ENCODE measurements around the gene BICD1.
"Not testable (repeated sequence)": the region's sequence is repeated elsewhere in the genome, so short reads cannot be mapped to it uniquely, and the experiment has no call there.

Gene BICD1

GRCh38 chr12:32159925-32160324 lies 53.3 kb downstream of the BICD1 start:
- peaks cover 4 to 7% of the 10 kb centered on the region in 2 donors for H3K4me1 Mint-ChIP-seq (ENCODE audit: low read depth in 2 of 2)
- H3K27ac Mint-ChIP-seq: peak overlapping the region; percentile 29 to 82
- no peaks in the 10 kb centered on the region for H3K27me3 Mint-ChIP-seq
- ATAC-seq (replicated peaks) (peak; percentile 63), DNase-seq (peak in 1 of 3 experiments; percentile 10)
- H3K9me3 Mint-ChIP-seq: peaks cover 0 to 1% of the 10 kb centered on the region in 2 donors
- no peak overlapping the region for H3K4me3 Mint-ChIP-seq
- H3K36me3 Mint-ChIP-seq (ENCODE audit: insufficient read depth): no peaks in the 10 kb centered on the region

DNA sequence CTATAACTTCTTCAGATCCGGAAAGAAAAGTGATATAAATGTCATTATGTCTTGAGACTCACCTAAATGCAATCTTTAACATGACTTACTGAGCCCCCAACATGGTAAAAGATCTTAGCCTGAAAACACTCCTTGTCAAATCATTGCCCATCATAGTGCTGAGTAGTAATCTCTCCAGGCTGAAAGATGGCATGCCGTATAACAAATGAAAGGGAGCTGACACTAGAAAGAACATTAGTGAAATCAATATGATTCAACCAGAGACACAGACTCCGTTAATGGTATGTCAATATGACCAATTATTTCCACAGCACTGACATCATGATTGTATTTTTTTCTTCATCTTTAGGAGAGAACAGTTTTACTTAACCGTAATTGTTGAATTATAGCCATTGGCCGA lies 54.4 kb downstream of the BICD1 start:
- ATAC-seq (replicated peaks): no peak
- DNase-seq: no peak
- Mint-ChIP-seq H3K9me3 (peaks cover 0 to 2% of the 10 kb centered on the region in 2 donors), H3K4me1 (ENCODE audit: low read depth in 2 of 2) (peaks cover 4 to 7% of the 10 kb centered on the region in 2 donors), H3K36me3 (ENCODE audit: insufficient read depth) (no peaks in the 10 kb centered on the region), H3K27me3 (no peaks in the 10 kb centered on the region), H3K4me3 (no peak overlapping the region), H3K27ac (no peak overlapping the region)

GRCh38 chr12:32163596-32163995 lies 56.9 kb downstream of the BICD1 start:
- H3K4me1 Mint-ChIP-seq (ENCODE audit: low read depth in 2 of 2): peaks cover 4 to 7% of the 10 kb centered on the region in 2 donors
- H3K27me3 Mint-ChIP-seq: no peaks in the 10 kb centered on the region
- DNase-seq (no peak), ATAC-seq (replicated peaks) (no peak)
- no peak overlapping the region for H3K27ac Mint-ChIP-seq
- no peak overlapping the region for H3K4me3 Mint-ChIP-seq
- H3K9me3 Mint-ChIP-seq: peaks cover 0 to 2% of the 10 kb centered on the region in 2 donors
- no peaks in the 10 kb centered on the region for H3K36me3 Mint-ChIP-seq (ENCODE audit: insufficient read depth)

DNA sequence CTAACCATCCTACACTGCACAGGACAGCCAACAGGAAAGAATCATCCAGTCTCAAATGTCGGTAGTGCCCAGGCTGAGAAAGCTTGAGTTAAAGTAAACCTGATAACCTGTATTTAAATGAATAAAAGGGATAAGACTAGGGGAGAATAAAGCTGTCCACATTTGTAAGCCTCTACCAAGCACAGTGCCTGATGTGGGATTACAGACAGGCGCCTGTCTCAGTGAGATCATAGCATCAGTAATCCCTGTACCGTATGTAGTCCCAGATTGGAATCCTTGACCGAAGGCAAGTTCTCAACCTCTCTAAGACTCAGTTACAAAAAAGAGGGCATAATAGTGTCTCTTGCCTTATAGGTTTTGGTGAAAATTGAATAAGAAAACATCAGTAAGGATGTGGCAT lies 59.9 kb downstream of the BICD1 start:
- no peak overlapping the region for H3K27ac Mint-ChIP-seq
- H3K27me3 Mint-ChIP-seq: no peaks in the 10 kb centered on the region
- no peak for DNase-seq
- H3K4me3 Mint-ChIP-seq: no peak overlapping the region
- no peaks in the 10 kb centered on the region for H3K4me1 Mint-ChIP-seq (ENCODE audit: low read depth in 2 of 2)
- no peaks in the 10 kb centered on the region for H3K36me3 Mint-ChIP-seq (ENCODE audit: insufficient read depth)
- ATAC-seq (replicated peaks): no peak
- H3K9me3 Mint-ChIP-seq: peaks cover 0 to 2% of the 10 kb centered on the region in 2 donors

- no peaks in the 10 kb centered on the region for H3K36me3 Mint-ChIP-seq (ENCODE audit: insufficient read depth)
- no peak overlapping the region for H3K27ac Mint-ChIP-seq
- H3K9me3 Mint-ChIP-seq: no peaks in the 10 kb centered on the region
- H3K4me1 Mint-ChIP-seq (ENCODE audit: low read depth in 2 of 2): peaks cover 0 to 7% of the 10 kb centered on the region in 2 donors
- ATAC-seq (replicated peaks) (no peak), DNase-seq (no peak)
- H3K4me3 Mint-ChIP-seq: no peak overlapping the region
- no peaks in the 10 kb centered on the region for H3K27me3 Mint-ChIP-seq
Measured at GRCh38 chr12:32170437-32170998, 63.9 kb downstream of the BICD1 start.

- Mint-ChIP-seq H3K4me3 (no peak overlapping the region), H3K27me3 (no peaks in the 10 kb centered on the region), H3K4me1 (ENCODE audit: low read depth in 2 of 2) (peaks cover 0 to 7% of the 10 kb centered on the region in 2 donors), H3K27ac (no peak overlapping the region), H3K9me3 (no peaks in the 10 kb centered on the region), H3K36me3 (ENCODE audit: insufficient read depth) (no peaks in the 10 kb centered on the region)
- ATAC-seq (replicated peaks): no peak
- no peak for DNase-seq
Measured at GRCh38 chr12:32171211-32171610, 64.6 kb downstream of the BICD1 start.

GRCh38 chr12:32176606-32177005 lies 70.0 kb downstream of the BICD1 start:
- H3K4me3 Mint-ChIP-seq: no peak overlapping the region
- DNase-seq: no peak
- H3K4me1 Mint-ChIP-seq (ENCODE audit: low read depth in 2 of 2): peaks cover 0 to 7% of the 10 kb centered on the region in 2 donors
- no peaks in the 10 kb centered on the region for H3K27me3 Mint-ChIP-seq
- H3K9me3 Mint-ChIP-seq: no peaks in the 10 kb centered on the region
- no peak overlapping the region for H3K27ac Mint-ChIP-seq
- H3K36me3 Mint-ChIP-seq (ENCODE audit: insufficient read depth): no peaks in the 10 kb centered on the region
- no peak for ATAC-seq (replicated peaks)

DNA sequence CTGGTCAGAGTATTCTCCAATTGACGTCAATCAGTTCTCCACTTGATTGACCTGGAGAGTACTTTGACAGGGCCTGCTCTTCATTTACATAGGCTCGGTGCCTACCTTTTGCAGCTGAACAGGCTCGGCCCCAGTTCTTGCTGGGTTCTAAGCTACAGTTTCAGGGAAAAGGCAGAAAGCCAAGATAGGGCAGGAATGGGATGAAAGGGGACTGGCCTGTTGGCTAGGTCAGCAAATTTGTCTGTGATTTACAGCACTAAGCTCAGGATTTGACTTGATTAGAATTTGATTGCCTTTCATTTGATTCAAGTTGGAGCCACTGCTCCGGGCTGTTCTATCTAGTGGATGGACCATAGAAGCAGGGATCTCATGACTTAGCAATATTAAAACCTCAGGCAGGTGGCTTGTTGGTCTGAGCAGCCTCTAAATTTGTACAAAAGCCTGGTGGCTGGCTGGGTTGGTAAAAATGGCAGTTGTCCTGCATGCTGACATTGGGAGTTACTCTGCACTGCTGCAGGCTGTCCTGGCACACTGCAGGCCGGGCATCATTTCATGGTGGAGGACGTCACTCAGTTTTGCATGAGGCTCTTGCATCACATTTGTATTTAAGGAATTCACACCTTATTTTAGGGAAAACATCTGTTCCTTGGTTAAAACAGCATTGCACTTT lies 71.8 kb downstream of the BICD1 start:
- no peak overlapping the region for H3K27ac Mint-ChIP-seq
- no peak for ATAC-seq (replicated peaks)

DNA sequence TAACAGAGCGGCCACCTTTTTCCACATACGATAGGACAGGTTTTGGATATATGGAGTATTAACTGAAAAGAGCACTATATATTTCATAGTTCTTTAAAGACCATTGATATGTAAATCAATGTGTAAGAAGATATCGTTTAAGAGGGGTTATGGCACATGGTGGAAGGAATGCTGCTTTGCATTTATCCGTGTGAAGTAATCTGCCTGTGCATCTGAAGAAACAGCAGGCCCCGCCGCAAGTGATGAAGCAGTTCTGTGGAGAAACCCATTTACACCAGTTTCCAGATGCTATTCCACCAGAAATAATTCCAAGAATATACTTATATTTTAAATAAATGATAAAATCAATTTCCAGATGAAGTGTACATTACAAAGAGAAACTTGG lies 72.4 kb downstream of the BICD1 start:
- Mint-ChIP-seq H3K36me3 (ENCODE audit: insufficient read depth) (peaks cover 3% of the 10 kb centered on the region), H3K27me3 (no peaks in the 10 kb centered on the region), H3K4me3 (no peak overlapping the region), H3K9me3 (no peaks in the 10 kb centered on the region), H3K4me1 (ENCODE audit: low read depth in 2 of 2) (no peaks in the 10 kb centered on the region), H3K27ac (no peak overlapping the region)
- ATAC-seq (replicated peaks) (no peak), DNase-seq (no peak)

More for the DNA sequence above, 71.8 kb downstream of the BICD1 start:
- DNase-seq: no peak
- peaks cover 0 to under 1% of the 10 kb centered on the region in 2 donors for H3K4me1 Mint-ChIP-seq (ENCODE audit: low read depth in 2 of 2)
- H3K27me3 Mint-ChIP-seq: no peaks in the 10 kb centered on the region
- H3K36me3 Mint-ChIP-seq (ENCODE audit: insufficient read depth): peaks cover 3% of the 10 kb centered on the region
- no peak overlapping the region for H3K4me3 Mint-ChIP-seq
- H3K9me3 Mint-ChIP-seq: no peaks in the 10 kb centered on the region

DNA sequence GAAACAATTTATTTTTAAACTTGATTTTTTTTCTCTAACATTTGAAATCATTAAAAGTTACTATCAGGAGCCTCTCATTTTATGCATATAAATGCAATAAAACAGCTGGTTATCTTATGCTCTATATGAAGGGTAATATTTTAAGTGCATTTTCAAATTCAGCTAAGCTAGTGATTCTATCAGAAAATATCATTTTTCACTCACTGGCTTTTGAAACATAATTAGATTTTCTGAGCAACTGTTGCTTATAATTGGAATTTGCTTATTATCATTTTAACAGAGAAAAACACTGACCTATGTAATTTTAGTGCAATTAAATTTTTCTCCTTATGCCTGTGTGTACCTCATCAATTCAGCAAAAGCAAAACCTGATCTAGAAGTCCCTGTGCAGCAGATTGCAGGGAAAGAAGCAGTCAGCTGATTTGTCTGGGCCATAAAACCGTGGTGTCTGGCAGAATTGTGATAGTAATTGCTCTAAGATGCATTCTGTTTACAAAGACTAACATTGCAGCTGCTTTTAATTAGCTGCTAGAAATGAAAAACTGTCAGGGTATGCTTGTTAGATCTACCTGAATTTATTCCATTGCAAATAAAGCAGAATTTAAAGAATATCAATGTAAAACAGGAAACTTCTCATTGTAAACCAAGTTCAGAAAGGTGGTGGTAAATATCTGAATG lies 75.0 kb downstream of the BICD1 start:
- H3K36me3 Mint-ChIP-seq (ENCODE audit: insufficient read depth): peaks cover 3% of the 10 kb centered on the region
- DNase-seq (no peak), ATAC-seq (replicated peaks) (no peak)
- no peak overlapping the region for H3K4me3 Mint-ChIP-seq
- no peaks in the 10 kb centered on the region for H3K27me3 Mint-ChIP-seq
- no peaks in the 10 kb centered on the region for H3K4me1 Mint-ChIP-seq (ENCODE audit: low read depth in 2 of 2)
- H3K9me3 Mint-ChIP-seq: no peaks in the 10 kb centered on the region
- no peak overlapping the region for H3K27ac Mint-ChIP-seq

DNA sequence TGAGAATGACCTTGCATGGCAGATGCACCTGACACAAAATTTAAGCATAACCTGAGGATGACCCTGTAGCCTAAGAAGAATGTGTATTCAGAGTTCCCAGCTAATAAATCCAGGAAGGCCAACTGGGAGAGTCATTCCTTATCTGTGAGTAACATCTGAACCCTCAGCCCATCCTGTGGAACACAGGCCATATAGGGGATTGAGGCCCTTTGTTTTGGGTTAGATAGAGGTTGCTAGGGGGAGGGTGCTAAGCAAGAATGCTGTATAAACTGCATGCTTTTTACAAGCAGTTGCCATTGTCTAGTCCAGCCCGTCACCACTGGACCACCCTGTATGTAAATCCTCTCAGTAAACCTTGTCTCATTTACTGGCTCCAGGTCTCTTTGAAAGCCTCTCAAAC lies 77.0 kb downstream of the BICD1 start:
- Mint-ChIP-seq H3K4me3 (no peak overlapping the region), H3K4me1 (ENCODE audit: low read depth in 2 of 2) (no peaks in the 10 kb centered on the region), H3K9me3 (no peaks in the 10 kb centered on the region), H3K27ac (no peak overlapping the region), H3K36me3 (ENCODE audit: insufficient read depth) (peaks cover 3% of the 10 kb centered on the region), H3K27me3 (no peaks in the 10 kb centered on the region)
- ATAC-seq (replicated peaks) (no peak), DNase-seq (no peak)

GRCh38 chr12:32187127-32187526 lies 80.5 kb downstream of the BICD1 start:
- not testable (repeated sequence) for ATAC-seq (replicated peaks); H3K36me3 Mint-ChIP-seq (ENCODE audit: insufficient read depth); H3K9me3 Mint-ChIP-seq; H3K4me3 Mint-ChIP-seq; H3K27ac Mint-ChIP-seq; DNase-seq; H3K4me1 Mint-ChIP-seq (ENCODE audit: low read depth in 2 of 2); H3K27me3 Mint-ChIP-seq

GRCh38 chr12:32191445-32191844 lies 84.8 kb downstream of the BICD1 start:
- Mint-ChIP-seq H3K27me3 (no peaks in the 10 kb centered on the region), H3K4me1 (ENCODE audit: low read depth in 2 of 2) (no peaks in the 10 kb centered on the region), H3K36me3 (ENCODE audit: insufficient read depth) (no peaks in the 10 kb centered on the region), H3K27ac (no peak overlapping the region), H3K9me3 (peaks cover 0 to 7% of the 10 kb centered on the region in 2 donors), H3K4me3 (no peak overlapping the region)
- DNase-seq (no peak), ATAC-seq (replicated peaks) (no peak)
